LoVo (cell line): ENCODE data around the gene MRPL14.
A peak's percentile ranks its signal among the peaks of the same experiment; 100 is the strongest.
"Not testable (repeated sequence)": the region's sequence is repeated elsewhere in the genome, so short reads cannot be mapped to it uniquely, and the experiment has no call there.

Experiments used
- DNase-seq: peaks from one replicate; pipeline ENCODE4 v3.0.0-alpha.2; 2016; ENCODE audit warnings: low spot score

Gene MRPL14

DNA sequence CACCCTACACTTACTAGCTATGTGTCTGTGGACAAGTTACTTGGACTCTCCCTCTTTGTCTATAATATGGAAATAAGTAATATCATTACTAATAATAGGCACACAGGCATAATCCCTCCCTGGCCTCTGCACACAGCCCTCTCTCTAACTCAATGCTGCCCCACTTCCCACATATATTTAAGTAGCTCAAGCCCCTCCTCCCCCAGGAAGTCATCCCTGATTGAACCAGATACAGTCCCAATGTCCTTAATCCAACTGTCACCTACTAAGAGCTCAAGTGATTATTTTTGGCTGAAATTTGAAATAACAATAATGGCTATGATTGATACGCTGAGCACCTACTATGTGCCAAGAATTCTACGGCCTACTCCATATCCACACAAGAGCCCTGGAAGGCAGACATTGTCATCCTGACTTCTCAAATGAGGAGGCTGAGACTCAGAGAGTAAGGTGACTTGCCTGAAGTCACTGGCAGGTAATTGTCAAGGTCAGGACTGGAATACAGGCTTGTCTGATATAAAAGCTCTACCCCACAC lies 29.4 kb downstream of the MRPL14 start:
- no peak for DNase-seq

DNA sequence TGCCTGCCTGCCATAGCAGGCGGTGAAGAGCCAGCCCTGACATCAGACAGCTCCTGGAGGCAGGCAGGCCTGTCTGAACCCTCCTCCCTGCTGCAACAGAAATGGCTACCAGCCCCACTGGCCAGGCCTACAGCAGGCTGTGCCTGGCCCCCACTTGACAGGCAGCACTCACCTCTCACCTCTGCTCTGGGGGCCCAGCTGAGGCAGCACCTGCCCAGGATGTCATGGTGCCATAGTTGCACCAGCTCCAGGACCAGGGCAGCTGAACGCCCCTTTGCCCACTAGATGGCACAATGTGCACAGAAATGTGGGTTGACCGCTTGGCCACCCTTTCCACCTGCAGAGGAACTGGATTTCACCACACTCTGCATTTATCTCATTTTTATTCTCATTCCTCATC lies 30.6 kb downstream of the MRPL14 start:
- DNase-seq = peak; percentile 67

DNA sequence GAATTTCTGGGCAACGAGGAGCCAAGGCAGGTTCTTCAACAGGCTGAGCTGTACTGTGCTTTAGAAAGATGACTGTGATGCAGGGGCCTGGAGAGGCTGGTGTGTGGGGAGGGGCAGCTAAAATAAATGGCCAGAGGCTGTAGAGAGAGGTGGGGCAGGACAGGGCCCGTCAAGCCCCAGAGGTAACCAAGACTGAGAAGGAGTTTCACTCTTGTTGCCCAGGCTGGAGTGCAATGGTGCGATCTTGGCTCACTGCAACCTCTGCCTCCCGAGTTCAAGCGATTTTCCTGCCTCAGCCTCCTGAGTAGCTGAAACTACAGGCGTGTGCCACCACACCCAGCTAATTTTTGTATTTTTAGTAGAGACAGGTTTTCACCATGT lies 32.0 kb downstream of the MRPL14 start:
- DNase-seq = not testable (repeated sequence)

DNA sequence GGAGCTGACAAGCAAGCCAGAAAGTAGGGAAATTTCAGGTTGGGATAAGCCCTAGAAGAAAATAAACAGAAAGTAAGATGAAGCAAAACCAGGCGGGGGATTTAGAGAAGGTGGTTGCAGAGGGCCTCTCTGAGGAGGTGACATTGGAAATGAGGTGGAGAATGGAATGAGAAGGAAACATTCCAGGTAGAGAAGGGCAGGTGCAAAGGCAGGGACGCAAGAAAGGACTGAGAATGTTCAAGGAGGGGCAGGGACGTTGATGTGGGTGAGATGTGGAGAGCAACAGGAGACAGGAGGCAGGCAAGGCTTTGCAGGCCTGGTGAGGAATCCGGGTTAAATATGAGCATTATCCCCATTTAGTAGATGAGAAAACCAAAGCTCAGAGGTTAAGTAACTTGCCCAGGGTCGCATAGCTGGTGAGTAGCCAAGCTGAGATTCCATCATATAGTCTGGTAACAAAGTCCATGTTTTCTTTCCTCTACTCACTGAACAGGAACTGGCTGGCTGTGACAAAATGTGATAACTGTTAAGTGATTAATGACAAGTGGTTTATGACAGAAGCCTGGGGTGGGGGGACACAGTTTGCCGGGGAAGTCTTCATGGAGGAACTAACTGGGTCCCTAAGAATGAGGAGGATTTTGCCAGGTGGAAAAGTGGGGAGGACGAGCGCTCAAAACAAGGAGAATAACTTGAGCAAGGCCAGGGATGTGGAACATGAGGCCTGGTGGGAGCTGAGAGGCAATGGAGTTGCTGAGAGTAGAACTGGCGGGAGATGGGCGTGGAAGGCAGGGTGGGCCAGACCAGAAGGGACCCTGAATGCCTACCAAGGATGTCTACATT lies 32.6 kb downstream of the MRPL14 start:
- no peak for DNase-seq

DNA sequence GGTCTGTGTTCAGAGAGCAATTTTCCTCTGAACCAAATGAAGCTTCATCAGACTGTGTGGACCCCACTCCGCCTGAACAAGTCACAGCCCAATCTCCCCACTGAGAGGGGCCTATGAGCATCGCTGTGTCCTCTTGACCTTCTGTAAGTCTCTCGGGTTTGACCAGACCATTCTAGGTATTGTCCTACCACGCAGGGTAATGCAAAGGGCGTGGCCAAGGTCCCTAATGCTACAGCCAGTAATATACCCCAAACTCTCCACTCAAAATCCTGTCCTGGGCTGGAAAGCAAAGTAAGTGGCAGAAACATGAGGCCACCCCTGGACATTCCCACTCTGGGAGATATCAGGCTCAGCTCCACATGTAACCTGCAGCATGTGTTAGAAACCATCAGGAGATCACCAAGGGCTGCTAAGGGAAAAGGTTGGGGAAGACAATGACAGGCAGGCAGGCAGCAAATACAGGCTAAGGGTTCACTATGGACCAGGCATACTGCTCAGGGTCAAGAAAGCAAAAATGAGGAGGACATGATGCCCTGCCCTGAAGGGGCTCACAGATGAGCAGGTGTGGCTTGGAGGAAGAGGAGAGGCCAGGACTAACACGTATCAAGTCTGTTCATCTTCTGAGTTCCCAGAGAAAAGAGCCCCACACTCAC lies 33.4 kb downstream of the MRPL14 start:
- DNase-seq = no peak

DNA sequence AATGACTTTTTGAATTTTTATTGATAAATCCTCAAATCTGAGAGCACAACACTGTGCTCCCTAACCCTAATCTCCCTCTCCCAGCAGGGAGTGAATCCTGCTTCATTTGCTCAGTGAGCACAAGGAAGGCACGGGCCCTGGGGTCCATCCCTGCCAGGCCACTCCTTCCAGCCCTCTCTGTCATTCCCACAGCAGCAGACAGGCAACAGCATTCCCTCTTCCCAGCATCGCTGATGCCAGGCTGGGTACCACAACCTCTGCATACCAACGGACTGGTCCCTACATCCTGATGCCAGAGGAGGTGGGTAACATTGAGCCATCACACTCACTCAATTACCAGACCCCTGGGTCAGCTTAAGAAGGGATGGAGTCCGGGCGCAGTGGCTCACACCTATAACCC lies 34.2 kb downstream of the MRPL14 start:
- no peak for DNase-seq

DNA sequence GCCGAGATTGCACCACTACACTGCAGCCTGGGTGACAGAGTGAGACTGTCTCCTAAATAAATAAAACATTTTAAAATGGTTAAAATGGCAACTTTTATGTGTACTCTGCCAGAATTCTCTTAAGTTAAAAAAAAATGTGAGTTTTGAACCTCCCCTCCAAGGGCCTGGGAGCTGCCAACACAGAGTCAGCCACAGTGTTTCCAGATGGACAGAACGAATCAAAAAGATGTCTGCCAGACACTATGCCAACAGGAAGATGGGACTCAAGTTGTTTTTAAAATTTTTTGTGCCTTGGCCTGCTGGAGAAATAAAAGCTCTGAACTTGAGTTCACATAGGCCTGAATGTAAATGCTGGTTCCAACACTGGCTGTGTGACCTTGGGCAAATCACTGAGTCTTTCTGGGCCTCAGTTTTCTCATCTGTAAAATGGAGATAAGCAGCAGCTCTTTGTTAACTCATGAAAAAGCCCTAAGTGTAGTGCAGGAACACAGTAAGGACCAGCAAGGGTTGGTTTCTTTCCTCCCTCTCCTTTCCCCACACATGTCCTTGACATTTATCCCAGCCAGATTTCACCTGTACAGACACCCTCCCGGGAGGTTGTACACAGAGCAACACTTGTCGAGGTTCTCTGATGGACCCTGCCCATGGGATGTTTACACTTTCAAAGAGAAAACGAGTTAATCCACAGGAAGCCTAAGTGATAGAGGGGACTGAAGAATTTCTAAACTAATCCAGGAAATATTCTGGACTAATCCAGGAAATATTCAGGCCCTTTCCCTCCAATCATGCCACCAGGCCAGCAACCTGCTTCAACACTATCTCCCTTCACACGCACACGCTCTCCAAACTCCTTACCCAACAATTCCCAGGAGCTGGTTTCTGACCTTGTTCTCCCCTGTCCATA lies 35.0 kb downstream of the MRPL14 start:
- no peak for DNase-seq

DNA sequence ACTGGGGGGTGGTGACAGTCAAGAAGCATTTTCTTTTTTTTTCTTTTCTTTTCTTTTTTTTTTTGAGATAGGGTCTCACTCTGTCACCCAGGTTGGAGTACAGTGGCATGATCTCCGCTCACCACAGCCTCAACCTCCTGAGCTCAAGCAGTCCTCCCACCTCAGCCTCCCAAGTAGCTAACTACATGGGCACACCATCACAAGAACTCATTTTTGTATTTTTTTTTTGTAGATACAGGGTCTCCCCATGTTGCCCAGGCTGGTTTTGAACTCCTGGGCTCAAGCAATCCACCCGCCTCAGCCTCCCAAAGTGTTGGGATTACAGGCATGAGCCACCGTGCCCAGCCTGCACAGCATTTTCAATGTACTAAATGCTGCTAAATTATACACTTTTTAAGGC lies 35.9 kb downstream of the MRPL14 start:
- DNase-seq = not testable (repeated sequence)

DNA sequence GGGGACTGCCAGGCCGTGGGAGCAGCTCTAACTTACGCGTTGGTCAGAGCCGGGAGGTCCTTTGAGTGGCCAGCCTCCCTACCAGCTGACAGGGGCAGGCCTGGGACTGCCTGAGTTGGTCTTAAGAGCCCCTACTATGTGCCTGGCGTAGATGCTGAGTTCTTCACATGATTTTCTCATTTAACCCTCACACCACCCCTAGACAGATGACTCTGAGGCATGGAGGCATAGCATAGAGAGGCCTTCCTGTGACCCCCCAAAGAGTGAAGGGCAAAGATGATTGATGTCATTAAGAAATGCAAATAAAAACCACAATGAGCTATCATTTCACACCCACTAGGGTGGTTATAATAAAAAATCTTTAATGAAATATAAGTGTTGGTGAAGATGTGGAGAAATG lies 36.8 kb downstream of the MRPL14 start:
- no peak for DNase-seq

DNA sequence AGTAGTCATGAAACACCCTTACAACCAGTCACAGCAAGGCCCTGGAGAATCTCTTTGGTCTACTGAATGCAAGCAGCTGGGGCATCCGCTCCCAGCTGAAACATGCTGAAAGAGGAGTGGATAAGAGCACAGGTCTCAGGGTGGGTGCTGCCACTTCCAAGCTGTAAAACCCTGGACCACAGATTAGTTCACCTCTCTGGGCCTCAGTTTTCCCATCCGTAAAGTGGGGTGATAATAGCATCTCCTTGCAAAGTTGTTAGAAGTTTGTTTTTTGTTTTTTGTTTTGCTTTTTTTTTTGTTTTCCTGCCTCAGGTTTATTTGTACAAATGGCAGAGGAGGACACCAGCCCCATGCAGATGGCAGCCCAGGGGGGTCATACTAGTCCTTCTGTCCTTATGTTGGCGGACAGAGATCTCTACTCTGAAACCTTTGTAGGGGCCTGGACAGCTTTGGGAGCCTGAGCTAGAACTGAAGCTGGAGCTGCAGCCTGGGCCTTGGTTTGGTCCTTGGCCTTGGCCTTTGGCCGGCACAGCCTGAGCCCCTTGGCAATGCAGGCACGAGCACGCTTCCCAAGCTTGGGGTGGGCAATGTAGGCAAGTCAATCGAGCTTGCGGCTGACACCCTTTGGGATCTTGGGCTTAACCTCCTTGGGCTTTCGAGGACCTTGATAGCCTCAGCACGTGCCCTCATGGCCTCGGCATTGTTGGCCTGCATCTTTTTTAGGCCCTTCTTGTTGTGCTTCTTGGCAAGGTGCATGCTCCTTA lies 38.2 kb downstream of the MRPL14 start:
- DNase-seq = no peak

DNA sequence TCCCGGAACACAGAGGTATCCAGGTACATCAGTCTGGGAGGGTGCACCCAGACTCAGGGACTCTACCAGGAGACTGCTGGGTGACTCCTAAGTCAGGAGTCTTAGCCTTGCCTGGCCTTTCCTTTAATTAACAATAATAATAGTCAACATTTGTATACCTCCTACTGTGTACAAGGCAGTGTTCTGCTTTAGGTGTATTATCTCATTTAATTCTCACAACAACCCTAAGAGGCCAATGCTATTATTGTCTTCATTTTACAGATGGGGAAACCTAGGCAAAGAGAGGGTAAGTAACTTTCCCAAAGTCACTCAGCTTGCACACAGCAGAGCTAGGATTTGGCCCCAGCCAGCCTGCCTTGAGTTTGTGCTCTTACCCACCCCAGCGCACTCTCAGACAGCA lies 39.6 kb downstream of the MRPL14 start:
- no peak for DNase-seq

DNA sequence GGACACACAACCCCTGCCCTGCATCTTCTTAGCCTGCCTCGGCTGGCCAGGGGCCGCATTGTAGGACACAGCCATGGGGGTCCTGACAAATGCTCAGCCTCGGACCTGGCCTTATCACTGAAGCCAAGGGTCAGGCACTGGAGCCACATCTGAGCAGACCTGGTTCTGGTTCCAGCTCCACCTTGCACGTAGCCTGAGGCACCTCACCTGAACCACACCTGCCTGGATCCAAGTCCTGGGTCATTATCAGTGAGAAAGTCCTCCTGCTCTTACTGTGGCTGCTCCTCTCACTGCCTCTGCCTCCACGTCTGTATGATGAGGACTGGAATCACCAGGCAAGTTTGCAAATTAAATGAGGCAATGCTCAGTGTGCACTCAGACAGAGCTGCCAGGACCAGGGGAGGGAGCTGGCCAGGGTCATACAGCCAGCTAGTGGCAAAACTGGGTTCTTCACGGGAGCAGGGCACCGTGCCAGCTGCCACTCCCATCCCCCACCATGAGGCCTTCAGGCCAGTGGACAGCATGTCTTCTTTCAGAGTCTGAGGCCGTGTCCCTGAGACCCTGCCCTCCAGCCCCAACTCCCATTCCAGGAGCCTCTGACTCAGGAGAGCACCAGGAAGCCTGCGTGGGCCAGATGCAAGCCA lies 40.2 kb downstream of the MRPL14 start:
- no peak for DNase-seq

DNA sequence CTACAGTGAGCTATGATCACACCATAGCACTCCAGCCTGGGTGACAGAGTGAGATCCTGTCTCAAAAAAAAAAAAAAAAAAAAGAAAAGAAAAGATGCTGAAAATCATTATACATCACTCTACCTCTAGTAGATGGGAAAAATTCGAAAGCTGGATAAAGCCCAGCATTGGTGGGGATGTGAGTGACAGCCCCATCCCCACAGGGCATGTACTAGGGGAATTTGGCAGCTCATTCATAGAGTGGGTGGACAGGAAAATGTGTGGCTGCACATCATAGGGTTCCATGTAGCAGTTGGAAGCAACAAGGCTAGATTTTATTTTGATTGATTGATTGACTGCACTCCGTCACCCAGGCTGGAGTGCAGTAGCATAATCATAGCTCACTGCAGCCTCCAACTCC lies 42.0 kb downstream of the MRPL14 start:
- no peak for DNase-seq

DNA sequence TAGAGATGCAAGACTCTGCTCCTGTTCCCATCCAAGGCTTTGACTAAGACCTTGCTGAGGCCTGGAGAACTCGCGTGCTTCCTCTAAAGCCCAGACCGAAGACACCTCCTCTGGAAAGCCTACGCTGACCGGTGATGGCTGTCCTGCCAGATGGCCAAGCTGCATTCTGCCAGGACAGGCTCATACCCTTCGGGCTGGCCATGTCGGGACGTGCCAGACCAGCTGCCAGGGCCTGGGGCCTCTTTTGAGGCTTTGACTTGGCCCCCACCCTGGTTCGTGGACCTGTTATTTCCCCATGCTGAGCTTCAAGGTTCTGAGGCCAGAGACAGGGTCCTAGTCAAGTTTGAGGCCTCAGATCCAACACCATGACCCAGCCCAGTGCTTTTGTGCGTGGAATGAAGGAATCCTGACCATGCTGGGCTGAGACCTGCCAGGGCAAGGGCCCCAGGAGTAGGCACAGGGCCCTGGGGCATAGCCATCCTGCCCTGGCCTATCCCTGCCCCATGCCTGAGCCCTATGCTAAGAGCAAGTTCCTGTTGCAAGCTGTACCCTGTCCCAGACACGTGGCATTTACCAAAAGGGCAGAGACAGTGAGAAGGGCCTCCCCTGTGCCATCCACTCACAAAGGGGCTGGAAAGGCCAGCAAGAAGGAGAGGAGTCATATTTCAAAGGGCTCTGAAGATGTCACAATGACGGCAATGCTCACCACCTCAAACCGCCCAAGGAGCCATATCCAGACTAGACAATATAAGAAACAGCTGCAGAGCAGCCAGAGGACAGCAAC lies 42.8 kb downstream of the MRPL14 start:
- DNase-seq = no peak

DNA sequence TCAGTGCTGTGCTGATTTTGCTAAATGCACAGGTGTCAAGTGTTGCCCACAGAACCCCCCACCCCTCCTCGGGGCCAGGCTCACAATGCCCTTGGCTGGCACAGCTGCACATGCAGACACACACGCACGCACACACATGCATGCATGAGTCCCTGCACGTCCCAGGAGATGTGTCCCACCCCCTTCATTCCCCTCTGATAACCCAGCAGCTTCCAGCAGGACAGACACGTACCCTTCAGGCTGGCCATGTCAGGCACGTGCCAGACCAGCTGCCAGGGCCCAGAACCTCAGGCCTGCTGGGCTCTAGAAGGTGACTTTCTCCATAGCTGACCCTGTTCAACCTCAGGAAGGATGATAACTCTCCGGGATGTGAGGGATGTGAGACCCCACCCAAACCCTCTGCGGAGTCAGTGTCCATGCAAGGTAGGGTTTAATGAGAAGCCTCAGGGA lies 44.4 kb downstream of the MRPL14 start:
- no peak for DNase-seq

DNA sequence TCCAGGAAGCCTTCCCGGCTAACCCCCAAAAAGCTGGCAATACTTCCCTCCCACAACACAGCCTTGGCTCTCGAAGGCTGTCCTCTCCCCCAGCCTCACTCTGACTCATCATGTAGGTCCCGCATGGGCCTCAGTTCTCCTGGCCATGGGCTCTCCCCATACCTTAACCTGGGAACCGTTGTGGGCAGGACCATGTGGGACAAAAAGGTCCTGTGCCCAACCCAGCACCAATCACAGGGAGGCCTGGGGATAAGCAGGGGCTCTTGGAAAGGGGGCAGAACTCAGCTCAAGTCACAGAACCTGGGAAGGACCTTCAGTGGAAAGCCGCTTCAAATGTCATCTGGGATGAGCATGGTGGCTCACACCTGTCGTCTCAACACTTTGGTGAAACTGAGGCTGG lies 45.5 kb downstream of the MRPL14 start:
- DNase-seq = no peak

DNA sequence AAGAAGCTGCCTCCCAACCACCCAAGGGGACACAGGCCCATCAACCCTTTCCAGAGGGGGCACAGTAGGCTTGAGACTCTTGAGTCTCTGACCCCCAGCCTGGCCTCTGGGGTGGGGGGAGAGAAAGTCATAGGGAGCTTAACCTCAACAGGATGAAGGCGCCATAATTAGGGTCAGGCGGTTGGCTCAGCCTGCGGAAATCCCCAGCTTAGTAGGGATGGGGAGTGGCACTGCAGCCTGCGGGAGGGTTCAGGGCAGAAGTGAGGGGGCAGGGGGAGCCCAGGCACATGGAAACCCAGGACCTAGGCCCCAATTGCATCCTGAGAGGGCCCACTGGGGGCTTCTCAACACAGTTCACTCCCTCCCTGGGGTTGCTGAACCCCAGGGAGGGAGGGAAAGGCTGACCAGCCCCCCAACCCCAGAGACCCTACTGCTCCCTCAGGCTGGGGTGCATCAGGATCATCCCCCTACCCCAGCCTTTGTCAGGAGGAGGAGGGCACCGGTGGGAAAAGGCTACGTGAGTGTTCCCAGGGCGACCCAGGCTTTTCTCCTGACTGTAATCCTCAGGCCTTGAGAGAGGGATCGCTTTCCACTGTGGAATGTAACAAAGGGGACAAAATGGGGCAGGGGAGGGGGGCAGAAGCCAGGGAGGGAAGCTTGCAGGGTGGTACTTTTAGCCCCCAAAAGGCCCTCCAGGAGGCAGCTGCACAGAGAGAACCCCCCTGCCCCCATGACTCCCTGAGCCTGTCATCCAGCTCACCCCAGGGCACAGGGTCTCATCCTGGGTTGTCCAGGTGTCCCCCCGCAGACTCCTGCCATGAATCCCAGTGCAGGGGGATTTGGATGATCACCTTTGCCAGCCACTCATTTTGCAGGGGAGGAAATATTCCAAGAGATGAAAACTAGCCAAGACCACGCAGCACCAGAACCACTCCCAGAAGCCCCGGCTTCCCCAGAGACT lies 46.4 kb downstream of the MRPL14 start:
- no peak for DNase-seq

DNA sequence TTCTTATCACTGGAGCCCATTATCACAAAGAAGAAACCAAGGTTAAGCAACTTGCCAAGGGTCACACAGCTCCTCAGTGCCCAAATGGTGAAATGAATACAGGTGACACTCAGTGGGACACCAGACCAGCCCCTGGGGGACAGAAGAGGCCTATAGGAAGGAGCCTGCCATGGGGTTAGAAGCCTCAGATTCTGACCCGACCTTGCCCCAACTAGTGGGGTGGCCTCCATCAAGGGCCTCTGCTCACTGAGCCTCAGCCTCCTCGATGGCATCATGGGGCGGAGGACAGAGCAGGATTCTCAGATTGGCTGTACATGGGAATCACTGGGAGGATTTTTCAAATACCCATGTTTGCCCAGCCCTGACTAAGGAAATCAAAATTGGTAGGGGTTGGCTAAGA lies 47.6 kb downstream of the MRPL14 start:
- no peak for DNase-seq
